CD14-positive monocyte (primary cell): ENCODE results near the gene IL18RAP. TPM values are rescaled to one million over a fixed set of nuclear protein-coding genes. Genes with fewer than 3 reads are reported as not detected.

Source experiments
- DNase-seq, 3 donors: peaks; one replicate each; pipeline ENCODE4 v3.0.0-alpha.2; 2011 to 2022
- H2AFZ ChIP-seq: 2 replicates; pipeline ENCODE4 v1.6.0; 2012; ENCODE audit warnings: mild to moderate bottlenecking, low read depth, low read length, inconsistent platforms; ENCODE audit not compliant: insufficient read depth, poor library complexity, severe bottlenecking
- H3K27ac ChIP-seq, 2 donors: 1 replicate in 1 of 2; 2 replicates in 1 of 2; pipeline ENCODE4 v1.5.1; 2012 to 2013; ENCODE audit warnings: low read length in 2 of 2, control low read depth in 1 of 2, inconsistent platforms in 1 of 2, low read depth in 1 of 2, mild to moderate bottlenecking in 1 of 2
- H3K27me3 ChIP-seq, 2 donors: one replicate each; pipeline versions ENCODE4 v1.6.0 to v1.6.1; 2011 to 2013; ENCODE audit warnings: low read length in 2 of 2; ENCODE audit not compliant: control insufficient read depth in 2 of 2, insufficient read depth in 2 of 2
- H3K36me3 ChIP-seq, 2 donors: replicated peaks in 1 of 2; 1 replicate in 1 of 2; 2 replicates in 1 of 2; pipeline versions ENCODE4 v1.5.1 to v1.6.1; 2012 to 2013; ENCODE audit warnings: low read length in 2 of 2, control low read depth in 1 of 2, inconsistent platforms in 1 of 2, mild to moderate bottlenecking in 1 of 2; ENCODE audit not compliant: insufficient read depth in 2 of 2, control insufficient read depth in 1 of 2
- H3K4me1 ChIP-seq, 2 donors: 1 replicate in 1 of 2; 2 replicates in 1 of 2; pipeline versions ENCODE4 v1.5.1 to v1.6.1; 2012 to 2013; ENCODE audit warnings: low read length in 2 of 2, control low read depth in 1 of 2, inconsistent platforms in 1 of 2, mild to moderate bottlenecking in 1 of 2, moderate library complexity in 1 of 2; ENCODE audit not compliant: insufficient read depth in 2 of 2, control insufficient read depth in 1 of 2
- H3K4me2 ChIP-seq: replicated peaks from 2 replicates; pipeline ENCODE3; 2012; ENCODE audit warnings: low read length, moderate library complexity, mild to moderate bottlenecking; ENCODE audit not compliant: poor library complexity, severe bottlenecking; ENCODE audit errors: extremely low read depth
- H3K4me3 ChIP-seq, 3 experiments: fragments of 200-600 bp in 1 of 3; sonication (generic) in 1 of 3; replicated peaks in 1 of 3; 1 replicate in 2 of 3; 2 replicates in 1 of 3; pipeline ENCODE4 v1.5.1; 2011 to 2013; ENCODE audit warnings: low read length in 3 of 3, mild to moderate bottlenecking in 3 of 3, control low read depth in 2 of 3, low read depth in 2 of 3, inconsistent platforms in 1 of 3, moderate library complexity in 1 of 3
- H3K79me2 ChIP-seq: 2 replicates; pipeline ENCODE4 v1.6.0; 2012; ENCODE audit warnings: mild to moderate bottlenecking, control low read depth, inconsistent platforms, low read length, moderate library complexity; ENCODE audit not compliant: insufficient read depth
- H3K9ac ChIP-seq: 2 replicates; pipeline ENCODE4 v1.6.0; 2017; ENCODE audit warnings: low read length, mild to moderate bottlenecking; ENCODE audit not compliant: insufficient read depth, poor library complexity, severe bottlenecking
- H3K9me3 ChIP-seq, 2 donors: replicated peaks in 1 of 2; 1 replicate in 1 of 2; 2 replicates in 1 of 2; pipeline versions ENCODE4 v1.5.1 to v1.6.1; 2012 to 2013; ENCODE audit warnings: low read length in 2 of 2, control low read depth in 1 of 2; ENCODE audit not compliant: control insufficient read depth in 1 of 2, insufficient read depth in 1 of 2
- H4K20me1 ChIP-seq: 2 replicates; pipeline ENCODE4 v1.6.0; 2012; ENCODE audit warnings: mild to moderate bottlenecking, low read length, control low read depth, moderate library complexity; ENCODE audit not compliant: insufficient read depth
- H3K27ac Mint-ChIP-seq, 7 donors: one replicate each; pipeline ENCODE4 v1.8.0; 2020; ENCODE audit warnings: mild to moderate bottlenecking in 7 of 7, mixed read lengths in 7 of 7, moderate library complexity in 6 of 7, inconsistent platforms in 2 of 7
- H3K27me3 Mint-ChIP-seq, 3 donors: one replicate each; pipeline ENCODE4 v1.8.0; 2021 to 2022; ENCODE audit warnings: low read depth in 3 of 3, mild to moderate bottlenecking in 3 of 3, mixed read lengths in 3 of 3, moderate library complexity in 3 of 3, inconsistent platforms in 1 of 3
- H3K36me3 Mint-ChIP-seq, 2 donors: one replicate each; pipeline ENCODE4 v1.8.0; 2020; ENCODE audit warnings: mixed read lengths in 2 of 2, inconsistent platforms in 1 of 2, mild to moderate bottlenecking in 1 of 2
- H3K4me1 Mint-ChIP-seq: one replicate; pipeline ENCODE4 v1.8.0; 2020; ENCODE audit warnings: mild to moderate bottlenecking, mixed read lengths
- H3K4me3 Mint-ChIP-seq, 2 donors: one replicate each; pipeline ENCODE4 v1.8.0; 2020; ENCODE audit warnings: mild to moderate bottlenecking in 2 of 2, mixed read lengths in 2 of 2, moderate library complexity in 1 of 2
- H3K9me3 Mint-ChIP-seq, 7 donors: one replicate each; pipeline ENCODE4 v1.8.0; 2020 to 2022; ENCODE audit warnings: mixed read lengths in 7 of 7, mild to moderate bottlenecking in 6 of 7, moderate library complexity in 6 of 7, inconsistent platforms in 2 of 7
- CTCF ChIP-seq: fragments of 200-600 bp; IDR thresholded peaks from one replicate; pipeline ENCODE4 v1.8.0; 2022; ENCODE audit warnings: antibody characterized with exemption, mild to moderate bottlenecking
- WGBS: methylation state at CpG from one replicate; pipeline ENCODE4 v1.1.5; 2013; ENCODE audit warnings: missing lambda C conversion rate; ENCODE audit not compliant: insufficient coverage; 5-methylcytosine and 5-hydroxymethylcytosine counted together
- intact Hi-C, 2 donors: fragments of 100-400 bp; cut with micrococcal nuclease; formaldehyde crosslinking; loops; one replicate each; pipeline versions ENCODE4 v1.15.0 to v1.15.1; 2023
- polyA plus RNA-seq, 3 donors: library from polyadenylated mRNA; depleted of rRNA in 1 of 3; unstranded in 2 of 3; stranded (reverse) in 1 of 3; fragments of 300-500 nt in 2 of 3; fragments of >200 nt in 1 of 3; fragmentation: Illumina TruSeq in 2 of 3; gene quantifications; 1 replicate in 2 of 3; 2 replicates in 1 of 3; pipeline ENCODE4 v1.2.3, GENCODE V29; 2012 to 2021

The IL18RAP gene
- polyA plus RNA-seq, 3 donors, result 0.24 TPM; not detected in 2

GRCh38 chr2:102438111-102438510 lies 15.2 kb downstream of the IL18RAP start:
- intact Hi-C loops, result no loop called here
- no peaks in the 10 kb centered on the region for H3K36me3 Mint-ChIP-seq
- no peaks in the 10 kb centered on the region for H3K9me3 Mint-ChIP-seq
- Histone ChIP-seq H3K36me3 (no peaks in the 10 kb centered on the region), H3K9me3 (no peaks in the 10 kb centered on the region), H3K4me1 (peaks cover 15 to 16% of the 10 kb centered on the region in 2 donors), H4K20me1 (no peaks in the 10 kb centered on the region), H3K27me3 (no peaks in the 10 kb centered on the region), H3K9ac (no peak overlapping the region), H2AFZ (no peak overlapping the region), H3K4me2 (no peak overlapping the region), H3K4me3 (no peak overlapping the region), H3K27ac (no peak overlapping the region), H3K79me2 (no peaks in the 10 kb centered on the region)
- no peak overlapping the region for H3K4me3 Mint-ChIP-seq
- DNase-seq, result no peak
- no peaks in the 10 kb centered on the region for H3K27me3 Mint-ChIP-seq
- no peak for TF ChIP-seq CTCF
- no CpG with 5 or more reads among the region's 3 CpGs for WGBS
- peaks cover 20% of the 10 kb centered on the region for H3K4me1 Mint-ChIP-seq
- H3K27ac Mint-ChIP-seq, result no peak overlapping the region

DNA sequence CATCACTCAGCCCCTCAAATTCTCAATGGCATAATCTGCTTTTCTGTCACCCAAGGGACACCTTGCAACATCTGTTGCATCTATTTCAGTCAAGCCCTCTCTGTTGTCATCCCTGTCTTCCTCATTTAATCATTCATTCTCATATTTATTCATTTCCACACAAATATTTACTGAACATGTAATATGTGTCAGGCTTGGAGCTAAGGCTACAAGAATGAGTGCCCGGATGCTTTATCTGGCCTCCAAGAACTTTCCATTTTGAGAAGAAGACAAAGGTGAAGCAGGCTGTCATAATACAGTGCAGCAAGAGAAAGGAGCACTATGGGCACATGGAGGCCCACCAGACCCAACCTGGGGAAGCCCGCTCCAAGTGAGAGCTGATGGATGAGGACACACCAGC lies 15.6 kb downstream of the IL18RAP start:
- intact Hi-C loops, result no loop called here
- 100% methylated on average over 2 of the region's 2 CpGs for WGBS
- no peak for TF ChIP-seq CTCF

More for the DNA sequence above, 15.6 kb downstream of the IL18RAP start:
- Histone ChIP-seq H3K9me3 (no peaks in the 10 kb centered on the region), H3K36me3 (no peaks in the 10 kb centered on the region), H3K4me1 (peaks cover 16 to 18% of the 10 kb centered on the region in 2 donors), H3K27me3 (no peaks in the 10 kb centered on the region), H2AFZ (no peak overlapping the region), H3K79me2 (no peaks in the 10 kb centered on the region), H3K9ac (no peak overlapping the region), H4K20me1 (no peaks in the 10 kb centered on the region), H3K4me3 (no peak overlapping the region), H3K4me2 (no peak overlapping the region), H3K27ac (no peak overlapping the region)
- Mint-ChIP-seq H3K9me3 (no peaks in the 10 kb centered on the region), H3K36me3 (no peaks in the 10 kb centered on the region), H3K4me1 (peaks cover 21% of the 10 kb centered on the region), H3K27me3 (no peaks in the 10 kb centered on the region), H3K4me3 (no peak overlapping the region), H3K27ac (no peak overlapping the region)
- peak in 1 of 3 donors; percentile 8 for DNase-seq
